ENCODE measurements around the gene PHC2. TPM values are rescaled to one million over a fixed set of nuclear protein-coding genes. Genes with fewer than 3 reads are reported as not detected.

The PHC2 gene
- total RNA-seq, 1 donor from 2014 or later, result 48.0 TPM

- no peak for ATAC-seq
Measured at GRCh38 chr1:33391343-33392078, 39.4 kb downstream of the PHC2 start.

GRCh38 chr1:33390542-33390941 is 40.4 kb downstream of the PHC2 start:
- DNase-seq (ENCODE audit: low spot score) (no peak), ATAC-seq (no peak)

More at GRCh38 chr1:33391343-33392078, 39.4 kb downstream of the PHC2 start:
- no peak for DNase-seq (ENCODE audit: low spot score)

GRCh38 chr1:33388805-33389771 is 41.8 kb downstream of the PHC2 start:
- ATAC-seq, result no peak
- no peak for DNase-seq (ENCODE audit: low spot score)

- no peak for DNase-seq (ENCODE audit: low spot score)
- ATAC-seq, result no peak
Measured at GRCh38 chr1:33387625-33388024, 43.3 kb downstream of the PHC2 start.

GRCh38 chr1:33385251-33385650 is 45.6 kb downstream of the PHC2 start:
- DNase-seq (ENCODE audit: low spot score) (no peak), ATAC-seq (no peak)

- ATAC-seq (peak; percentile 19), DNase-seq (ENCODE audit: low spot score) (no peak)
Measured at GRCh38 chr1:33384040-33384812, 46.7 kb downstream of the PHC2 start.

GRCh38 chr1:33383489-33383888 is 47.4 kb downstream of the PHC2 start:
- ATAC-seq, result no peak
- DNase-seq (ENCODE audit: low spot score), result no peak

GRCh38 chr1:33382661-33383415 is 48.1 kb downstream of the PHC2 start:
- no peak for ATAC-seq

GRCh38 chr1:33381977-33382376 is 48.9 kb downstream of the PHC2 start:
- ATAC-seq (no peak), DNase-seq (ENCODE audit: low spot score) (no peak)

More at GRCh38 chr1:33382661-33383415, 48.1 kb downstream of the PHC2 start:
- no peak for DNase-seq (ENCODE audit: low spot score)

GRCh38 chr1:33380811-33381210 is 50.1 kb downstream of the PHC2 start:
- no peak for ATAC-seq
- DNase-seq (ENCODE audit: low spot score), result no peak

- DNase-seq (ENCODE audit: low spot score), result no peak
- peak; percentile 61 for ATAC-seq
Measured at GRCh38 chr1:33379631-33380354, 51.1 kb downstream of the PHC2 start.

GRCh38 chr1:33378976-33379375 is 51.9 kb downstream of the PHC2 start:
- no peak for DNase-seq (ENCODE audit: low spot score)

GRCh38 chr1:33378524-33378923 is 52.4 kb downstream of the PHC2 start:
- no peak for DNase-seq (ENCODE audit: low spot score)
- no peak for ATAC-seq

More at GRCh38 chr1:33378976-33379375, 51.9 kb downstream of the PHC2 start:
- no peak for ATAC-seq

GRCh38 chr1:33377756-33378155 is 53.1 kb downstream of the PHC2 start:
- ATAC-seq (no peak), DNase-seq (ENCODE audit: low spot score) (no peak)

GRCh38 chr1:33377013-33377412 is 53.9 kb downstream of the PHC2 start:
- ATAC-seq (no peak), DNase-seq (ENCODE audit: low spot score) (no peak)

- ATAC-seq, result no peak
- no peak for DNase-seq (ENCODE audit: low spot score)
Measured at GRCh38 chr1:33375316-33375715, 55.6 kb downstream of the PHC2 start.

- ATAC-seq (no peak), DNase-seq (ENCODE audit: low spot score) (no peak)
Measured at GRCh38 chr1:33374336-33375105, 56.4 kb downstream of the PHC2 start.

- ATAC-seq (no peak), DNase-seq (ENCODE audit: low spot score) (no peak)
Measured at GRCh38 chr1:33373606-33374005, 57.3 kb downstream of the PHC2 start.

GRCh38 chr1:33372677-33373076 is 58.2 kb downstream of the PHC2 start:
- ATAC-seq (no peak), DNase-seq (ENCODE audit: low spot score) (no peak)
